HepG2 (cell line): ENCODE results near the gene MYO7A. TPM values are rescaled to one million over a fixed set of nuclear protein-coding genes. Genes with fewer than 3 reads are reported as not detected.

Experiments used
- ATAC-seq: fragments of 200-7000 bp; cut with Tn5 transposase; 3 replicates; pipeline ENCODE4 v1.9.1; 2020; ENCODE audit warnings: mild to moderate bottlenecking, moderate library complexity
- BruUV-seq: library from RNA; stranded (reverse); fragments of 400-500 nt; replicated peaks from 2 replicates; lab custom pipeline; 2021; lab: Mats Ljungman, UMichigan
- CTCF ChIA-PET: fragments of 300-600 bp; formaldehyde crosslinking; extraction: SDS; loops from one replicate; lab custom pipeline; 2021; ENCODE audit warnings: low total read pairs, inconsistent platforms, low intra/inter-chr PET ratio; lab: Yijun Ruan, JAX
- POLR2A ChIA-PET: fragments of 350-600 bp; sonication (Branson Sonifier 250); formaldehyde crosslinking; loops from one replicate; lab custom pipeline; 2020; ENCODE audit warnings: antibody characterized with exemption, inconsistent platforms; lab: Yijun Ruan, JAX
- DNase-seq: peaks from one replicate; pipeline ENCODE4 v3.0.0-alpha.2; 2015; ENCODE audit warnings: low spot score
- FAIRE-seq: peaks from 3 replicates; lab custom pipeline; 2011; peaks lifted over from hg19 to GRCh38; lab: Jason Lieb, UNC
- H2AFZ ChIP-seq: one replicate; pipeline ENCODE4 v1.6.1; 2011; ENCODE audit warnings: low read length, inconsistent platforms
- H3K27ac ChIP-seq: fragments of 300-600 bp; 3 replicates; pipeline ENCODE4 v1.8.0; 2011; ENCODE audit warnings: mixed run types, mild to moderate bottlenecking, mixed read lengths, low read length, inconsistent platforms; ENCODE audit not compliant: insufficient read depth; ENCODE audit errors: extremely low read length
- H3K27me3 ChIP-seq, 2 experiments: fragments of 200-600 bp in 1 of 2; 2 replicates in 1 of 2; 3 replicates in 1 of 2; pipeline versions ENCODE4 v1.6.0 to v1.8.0; 2011; ENCODE audit warnings: low read length in 2 of 2, mild to moderate bottlenecking in 2 of 2, moderate library complexity in 2 of 2, inconsistent platforms in 1 of 2; ENCODE audit not compliant: insufficient read depth in 2 of 2, control insufficient read depth in 1 of 2
- H3K36me3 ChIP-seq, 2 experiments: fragments of 200-600 bp in 1 of 2; replicated peaks in 1 of 2; 2 replicates in 1 of 2; 3 replicates in 1 of 2; pipeline versions ENCODE4 v1.5.1 to v1.8.0; 2011; ENCODE audit warnings: low read length in 2 of 2, inconsistent platforms in 1 of 2; ENCODE audit not compliant: insufficient read depth in 2 of 2, control insufficient read depth in 1 of 2
- H3K4me1 ChIP-seq: 2 replicates; pipeline ENCODE4 v1.5.1; 2012; ENCODE audit warnings: low read length, inconsistent platforms; ENCODE audit not compliant: insufficient read depth
- H3K4me2 ChIP-seq: 2 replicates; pipeline ENCODE4 v1.6.0; 2011; ENCODE audit warnings: low read depth, low read length, inconsistent platforms
- H3K4me3 ChIP-seq, 3 experiments: fragments of 200-600 bp in 1 of 3; sonication (generic), shearing (Covaris generic) in 1 of 3; replicated peaks in 1 of 3; 2 replicates each; pipeline ENCODE4 v1.5.1; 2011 to 2016; ENCODE audit warnings: low read length in 3 of 3, inconsistent platforms in 2 of 3, low read depth in 2 of 3, mild to moderate bottlenecking in 2 of 3, control low read depth in 1 of 3, mixed read lengths in 1 of 3; ENCODE audit not compliant: insufficient read depth in 1 of 3
- H3K79me2 ChIP-seq: one replicate; pipeline ENCODE4 v1.6.1; 2011; ENCODE audit warnings: low read length, inconsistent platforms; ENCODE audit not compliant: insufficient read depth
- H3K9ac ChIP-seq: 2 replicates; pipeline ENCODE4 v1.6.0; 2011; ENCODE audit warnings: mild to moderate bottlenecking, low read depth, low read length, inconsistent platforms; ENCODE audit not compliant: insufficient read depth
- H3K9me3 ChIP-seq: 2 replicates; pipeline ENCODE4 v1.5.1; 2012; ENCODE audit warnings: mild to moderate bottlenecking, low read length
- H4K20me1 ChIP-seq: 2 replicates; pipeline ENCODE4 v1.6.0; 2011; ENCODE audit warnings: inconsistent platforms, mild to moderate bottlenecking, low read length, moderate library complexity; ENCODE audit not compliant: insufficient read depth
- CREM ChIP-seq, 2 experiments: sonication (generic) in 1 of 2; formaldehyde crosslinking in 1 of 2; IDR thresholded peaks; 2 replicates each; pipeline versions ENCODE4 v1.4.0 to v1.6.1; 2016 to 2020; ENCODE audit warnings: antibody characterized with exemption in 1 of 2, mild to moderate bottlenecking in 1 of 2, missing genetic modification reagents in 1 of 2
- DNMT1 ChIP-seq: sonication (generic); formaldehyde crosslinking; IDR thresholded peaks from 2 replicates; pipeline ENCODE4 v1.5.1; 2020; ENCODE audit warnings: mild to moderate bottlenecking, missing genetic modification reagents
- DNMT3B ChIP-seq: conservative IDR thresholded peaks from 2 replicates; pipeline ENCODE4 v1.6.1; 2016; ENCODE audit warnings: missing biosample characterization, control low read depth
- NFE2L1 ChIP-seq: sonication (generic); formaldehyde crosslinking; IDR thresholded peaks from 2 replicates; pipeline ENCODE4 v1.4.0; 2020; ENCODE audit warnings: missing genetic modification reagents, mild to moderate bottlenecking, borderline replicate concordance
- NR2F2 ChIP-seq: IDR thresholded peaks from 2 replicates; pipeline ENCODE4 v1.6.1; 2012; ENCODE audit warnings: low read depth, inconsistent platforms, borderline replicate concordance
- TAF1 ChIP-seq: sonication (generic); formaldehyde crosslinking; IDR thresholded peaks from 2 replicates; pipeline ENCODE4 v1.4.0; 2020; ENCODE audit warnings: missing genetic modification reagents
- ZBED4 ChIP-seq: sonication (generic); formaldehyde crosslinking; IDR thresholded peaks from 2 replicates; pipeline ENCODE4 v1.4.0; 2020; ENCODE audit warnings: missing genetic modification reagents, borderline replicate concordance
- ZNF10 ChIP-seq: sonication (generic); formaldehyde crosslinking; IDR thresholded peaks from 2 replicates; pipeline ENCODE4 v1.4.0; 2020; ENCODE audit warnings: mild to moderate bottlenecking, low read depth, missing genetic modification reagents, borderline replicate concordance
- ZNF7 ChIP-seq: IDR thresholded peaks from 2 replicates; pipeline ENCODE4 v1.6.1; 2016; ENCODE audit warnings: missing biosample characterization, missing genetic modification reagents
- WGBS: methylation state at CpG from one replicate; pipeline ENCODE4 v1.1.6; 2017; ENCODE audit warnings: low lambda C conversion rate; 5-methylcytosine and 5-hydroxymethylcytosine counted together
- in situ Hi-C: cut with HindIII; loops from 2 replicates; pipeline ENCODE4 v1.10.0; 2017; ENCODE audit warnings: low pct_unique_long_range_greater_than_20kb; ENCODE audit not compliant: extremely low pct_ligation_motif_present
- intact Hi-C: fragments of 100-400 bp; cut with micrococcal nuclease; formaldehyde crosslinking; loops from one replicate; pipeline ENCODE4 v1.10.0; 2022; ENCODE audit not compliant: unreplicated experiment
- polyA plus RNA-seq, 8 experiments: library from polyadenylated mRNA; depleted of rRNA in 3 of 8; stranded (reverse) in 7 of 8; unstranded in 1 of 8; fragments of >200 nt; fragmentation: Illumina TruSeq in 4 of 8; extraction: Trizol in 4 of 8; gene quantifications; 2 replicates each; pipeline versions ENCODE4 v1.2.1 to v1.2.3, GENCODE V29; 2011 to 2016; ENCODE audit warnings: low read depth in 4 of 8, missing spikeins in 1 of 8, mixed read lengths in 1 of 8; ENCODE audit not compliant: insufficient read depth in 1 of 8
- total RNA-seq, 5 experiments: library from RNA; depleted of rRNA; stranded (reverse); fragments of >200 nt; fragmentation: Illumina TruSeq; extraction: Trizol; gene quantifications; 2 replicates each; pipeline ENCODE4 v1.2.3, GENCODE V29; 2016; ENCODE audit warnings: low read depth in 1 of 5
- TF ChIP-seq, protein P1 (sequence below): IDR thresholded peaks from 2 replicates; pipeline ENCODE4 v1.6.1; 2016; ENCODE audit warnings: control low read depth

Gene MYO7A
- total and polyA plus RNA-seq, 2 of the 13 experiments (the other 11 are each of a cell fraction or from before 2014, with no cell fraction given): 7.5 to 10.0 TPM

GRCh38 chr11:77118086-77118485, 10.0 kb upstream of the MYO7A start (continued):
- no peak for TF ChIP-seq ZNF10
- TF ChIP-seq ZNF7 (CRISPR knock-in tag): no peak
- no peak for TF ChIP-seq CREM (IDR thresholded peaks at IDR 0.05)
- TF ChIP-seq CREM (CRISPR knock-in tag; IDR thresholded peaks at IDR 0.05): no peak

- no peak overlapping the region for H3K4me3 ChIP-seq
- 71% methylated on average over 9 of the region's 12 CpGs for WGBS
- FAIRE-seq: no peak
- H2AFZ ChIP-seq: no peak overlapping the region
- no peak for ATAC-seq
- no peaks in the 10 kb centered on the region for H4K20me1 ChIP-seq
- no peaks in the 10 kb centered on the region for H3K79me2 ChIP-seq
- in situ Hi-C loops: no loop called here
- H3K36me3 ChIP-seq: no peaks in the 10 kb centered on the region
- BruUV-seq: no TSS peak
- peaks cover 0 to 4% of the 10 kb centered on the region in 2 experiments; a peak in 1 of 5 replicates for H3K27me3 ChIP-seq
- ChIA-PET CTCF (no interaction called here), POLR2A (no interaction called here)
- H3K9ac ChIP-seq: no peak overlapping the region
- no peak overlapping the region for H3K27ac ChIP-seq
- intact Hi-C loops: no loop called here
- DNase-seq: no peak
- TF ChIP-seq ZBED4 (CRISPR knock-in tag) (no peak), DNMT3B (CRISPR knock-in tag) (no peak), NFE2L1 (CRISPR knock-in tag) (no peak), TAF1 (CRISPR knock-in tag) (no peak), NR2F2 (no peak), DNMT1 (no peak)
- TF ChIP-seq, protein P1, sequence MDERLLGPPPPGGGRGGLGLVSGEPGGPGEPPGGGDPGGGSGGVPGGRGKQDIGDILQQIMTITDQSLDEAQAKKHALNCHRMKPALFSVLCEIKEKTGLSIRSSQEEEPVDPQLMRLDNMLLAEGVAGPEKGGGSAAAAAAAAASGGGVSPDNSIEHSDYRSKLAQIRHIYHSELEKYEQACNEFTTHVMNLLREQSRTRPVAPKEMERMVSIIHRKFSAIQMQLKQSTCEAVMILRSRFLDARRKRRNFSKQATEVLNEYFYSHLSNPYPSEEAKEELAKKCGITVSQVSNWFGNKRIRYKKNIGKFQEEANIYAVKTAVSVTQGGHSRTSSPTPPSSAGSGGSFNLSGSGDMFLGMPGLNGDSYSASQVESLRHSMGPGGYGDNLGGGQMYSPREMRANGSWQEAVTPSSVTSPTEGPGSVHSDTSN (CRISPR knock-in tag): no peak
- H3K9me3 ChIP-seq: no peaks in the 10 kb centered on the region
- H3K4me1 ChIP-seq: no peaks in the 10 kb centered on the region
- no peak overlapping the region for H3K4me2 ChIP-seq
Observed at GRCh38 chr11:77118971-77119370, 9.1 kb upstream of the MYO7A start.
